ENCODE measurements around the gene POLR2J3. TPM values are rescaled to one million over a fixed set of nuclear protein-coding genes. Genes with fewer than 3 reads are reported as not detected.
"Not testable (repeated sequence)": the region's sequence is repeated elsewhere in the genome, so short reads cannot be mapped to it uniquely, and the experiment has no call there.

Gene POLR2J3
- total and polyA plus RNA-seq, 2 of the 4 experiments (the other 2 are of a cell fraction), result 14.2 to 14.7 TPM

DNA sequence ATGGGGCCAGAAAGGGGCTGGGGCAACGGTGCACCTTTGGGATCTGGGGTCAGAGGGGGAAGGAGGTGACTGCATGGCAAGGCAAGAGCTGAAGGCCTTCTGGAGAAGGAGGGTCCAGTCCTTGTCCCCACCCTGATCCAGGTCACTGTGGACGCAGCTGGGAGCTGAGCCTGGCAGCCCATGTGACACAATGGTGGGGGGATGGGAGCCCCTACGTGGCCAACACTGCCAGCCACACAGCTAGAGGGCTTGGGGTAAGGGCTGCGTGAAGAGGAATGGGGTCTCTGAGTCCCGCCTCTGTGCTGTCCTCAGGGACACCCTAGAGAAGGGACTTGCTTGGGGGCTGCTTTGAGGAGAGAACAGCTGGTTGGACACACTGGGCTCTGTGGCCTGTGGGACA lies 9.3 kb upstream of the POLR2J3 start:
- H3K4me1 ChIP-seq (ENCODE audit: control insufficient read depth, insufficient read depth, low read length); in situ Hi-C loops (cut with MboI; ENCODE audit: low sequenced_read_pairs): not testable (repeated sequence)

DNA sequence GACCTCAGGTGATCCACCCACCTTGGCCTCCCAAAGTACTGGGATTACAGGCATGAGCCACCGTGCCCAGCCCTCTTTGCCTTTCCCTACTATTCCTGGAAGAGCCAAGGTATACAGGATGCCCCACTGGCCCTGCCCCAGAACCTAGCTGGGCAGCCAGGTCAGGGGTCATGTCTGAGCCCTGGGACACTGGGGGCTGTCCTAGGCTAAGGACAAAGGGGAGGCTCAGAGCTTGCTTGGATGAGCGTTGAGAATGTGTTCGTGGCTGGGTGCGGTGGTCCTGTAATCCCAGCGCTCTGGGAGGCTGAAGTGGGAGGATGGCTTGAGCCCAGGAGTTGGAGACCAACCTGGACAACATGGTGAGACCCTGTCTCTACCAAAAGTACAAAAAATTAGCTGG lies 6.1 kb upstream of the POLR2J3 start:
- CTCF ChIA-PET; H3K27me3 ChIP-seq (ENCODE audit: control insufficient read depth, insufficient read depth, low read length); H2BK5ac ChIP-seq (ENCODE audit: low read depth, low read length, poor library complexity, severe bottlenecking); H3K9ac ChIP-seq (ENCODE audit: low read depth, low read length); BruUV-seq (replicated peaks); H2AFZ ChIP-seq (replicated peaks; ENCODE audit: low read length, poor library complexity); H3K27ac ChIP-seq (ENCODE audit: insufficient read depth, low read length); H2AK9ac ChIP-seq (replicated peaks; ENCODE audit: low read depth, low read length, poor library complexity); ATAC-seq (ENCODE audit: low read depth); H3K23ac ChIP-seq (ENCODE audit: low read depth, low read length); H4K8ac ChIP-seq (ENCODE audit: low read depth in 2 of 2, low read length in 2 of 2); H3K14ac ChIP-seq (replicated peaks; ENCODE audit: low read depth, low read length); POLR2A ChIA-PET (ENCODE audit: unreplicated experiment); H3K4ac ChIP-seq (ENCODE audit: low read depth, low read length); H3K4me3 ChIP-seq (ENCODE audit: insufficient read depth, low read depth, low read length); H3K56ac ChIP-seq (ENCODE audit: extremely low read depth, insufficient read depth, low read length); H2BK120ac ChIP-seq (ENCODE audit: low read depth, low read length); H2BK15ac ChIP-seq (ENCODE audit: low read depth, low read length); H2BK20ac ChIP-seq (ENCODE audit: low read depth, low read length); H3K4me1 ChIP-seq (ENCODE audit: control insufficient read depth, insufficient read depth, low read length); H3K9me1 ChIP-seq (ENCODE audit: insufficient read depth, low read length); intact Hi-C loops (cut with micrococcal nuclease); in situ Hi-C loops (cut with MboI; ENCODE audit: low sequenced_read_pairs); H2AK5ac ChIP-seq (ENCODE audit: low read depth, low read length); dilution Hi-C loops (cut with HindIII; ENCODE audit: low sequenced_read_pairs, unreplicated experiment); H4K5ac ChIP-seq (ENCODE audit: low read depth, low read length); H4K20me1 ChIP-seq (ENCODE audit: insufficient read depth, low read length); H3K18ac ChIP-seq (ENCODE audit: low read depth, low read length); H4K91ac ChIP-seq (ENCODE audit: insufficient read depth, low read depth, low read length); H3K9me3 ChIP-seq (ENCODE audit: control insufficient read depth, insufficient read depth, low read length); H3K36me3 ChIP-seq (ENCODE audit: control insufficient read depth, insufficient read depth, low read length); H3K79me1 ChIP-seq (ENCODE audit: low read depth in 1 of 2, low read length in 2 of 2); DNase-seq; H3K4me2 ChIP-seq (ENCODE audit: low read depth, low read length): not testable (repeated sequence)
- no CpG with 5 or more reads among the region's 5 CpGs for WGBS, 2 experiments (ENCODE audit: extremely low coverage in 2 of 2, insufficient read length in 1 of 2)

More for the DNA sequence above, 9.3 kb upstream of the POLR2J3 start:
- H3K14ac ChIP-seq (replicated peaks; ENCODE audit: low read depth, low read length); H2BK15ac ChIP-seq (ENCODE audit: low read depth, low read length); DNase-seq; H3K27me3 ChIP-seq (ENCODE audit: control insufficient read depth, insufficient read depth, low read length); CTCF ChIA-PET; H3K23ac ChIP-seq (ENCODE audit: low read depth, low read length); H4K8ac ChIP-seq (ENCODE audit: low read depth in 2 of 2, low read length in 2 of 2); H3K4ac ChIP-seq (ENCODE audit: low read depth, low read length); H3K27ac ChIP-seq (ENCODE audit: insufficient read depth, low read length); H2AK5ac ChIP-seq (ENCODE audit: low read depth, low read length); H3K9me3 ChIP-seq (ENCODE audit: control insufficient read depth, insufficient read depth, low read length); ATAC-seq (ENCODE audit: low read depth); H2BK120ac ChIP-seq (ENCODE audit: low read depth, low read length); H2AFZ ChIP-seq (replicated peaks; ENCODE audit: low read length, poor library complexity); H3K4me3 ChIP-seq (ENCODE audit: insufficient read depth, low read depth, low read length); dilution Hi-C loops (cut with HindIII; ENCODE audit: low sequenced_read_pairs, unreplicated experiment); H3K56ac ChIP-seq (ENCODE audit: extremely low read depth, insufficient read depth, low read length); H3K79me1 ChIP-seq (ENCODE audit: low read depth in 1 of 2, low read length in 2 of 2); intact Hi-C loops (cut with micrococcal nuclease); POLR2A ChIA-PET (ENCODE audit: unreplicated experiment); H3K9me1 ChIP-seq (ENCODE audit: insufficient read depth, low read length); H2AK9ac ChIP-seq (replicated peaks; ENCODE audit: low read depth, low read length, poor library complexity); H4K20me1 ChIP-seq (ENCODE audit: insufficient read depth, low read length); H3K9ac ChIP-seq (ENCODE audit: low read depth, low read length); BruUV-seq (replicated peaks); H4K5ac ChIP-seq (ENCODE audit: low read depth, low read length); H3K36me3 ChIP-seq (ENCODE audit: control insufficient read depth, insufficient read depth, low read length); H3K18ac ChIP-seq (ENCODE audit: low read depth, low read length); H2BK20ac ChIP-seq (ENCODE audit: low read depth, low read length); H3K4me2 ChIP-seq (ENCODE audit: low read depth, low read length); H4K91ac ChIP-seq (ENCODE audit: insufficient read depth, low read depth, low read length); H2BK5ac ChIP-seq (ENCODE audit: low read depth, low read length, poor library complexity, severe bottlenecking): not testable (repeated sequence)
- WGBS, 2 experiments (ENCODE audit: extremely low coverage in 2 of 2, insufficient read length in 1 of 2), result no CpG with 5 or more reads among the region's 5 CpGs
